Tibial nerve (tissue), 3 donors: ENCODE results near the gene CPAMD8.

Source experiments
- CTCF ChIP-seq, 5 experiments: fragments of 200-600 bp in 3 of 5; fragments of 450-650 bp in 2 of 5; sonication (generic) in 3 of 5; IDR thresholded peaks; one replicate each; pipeline ENCODE4 v1.5.1; 2016 to 2019; ENCODE audit warnings: antibody characterized with exemption in 5 of 5, mild to moderate bottlenecking in 3 of 5, moderate library complexity in 2 of 5
- POLR2A ChIP-seq, 2 donors: fragments of 450-650 bp; IDR thresholded peaks; one replicate each; pipeline ENCODE4 v1.6.1; 2017; ENCODE audit warnings: antibody characterized with exemption in 2 of 2, mild to moderate bottlenecking in 2 of 2, moderate library complexity in 2 of 2

- TF ChIP-seq CTCF (IDR thresholded peaks at IDR 0.05) (no peak), POLR2A (IDR thresholded peaks at IDR 0.05) (no peak)
These were observed 157.2 kb downstream of the CPAMD8 start for GRCh38 chr19:16869331-16869972.
